Breast epithelium (tissue), 3 donors: ENCODE measurements around the gene KLF18.

Source experiments
- POLR2AphosphoS5 ChIP-seq, 3 donors: sonication (generic); formaldehyde crosslinking; IDR thresholded peaks; one replicate each; pipeline ENCODE4 v1.6.1; 2017; ENCODE audit warnings: antibody characterized with exemption in 3 of 3
- TF ChIP-seq, protein P1 (sequence below), 3 donors: fragments of 450-650 bp; IDR thresholded peaks; one replicate each; pipeline ENCODE4 v1.5.1; 2016 to 2017; ENCODE audit warnings: antibody characterized with exemption in 3 of 3, mild to moderate bottlenecking in 3 of 3, moderate library complexity in 3 of 3

- TF ChIP-seq, protein P1, sequence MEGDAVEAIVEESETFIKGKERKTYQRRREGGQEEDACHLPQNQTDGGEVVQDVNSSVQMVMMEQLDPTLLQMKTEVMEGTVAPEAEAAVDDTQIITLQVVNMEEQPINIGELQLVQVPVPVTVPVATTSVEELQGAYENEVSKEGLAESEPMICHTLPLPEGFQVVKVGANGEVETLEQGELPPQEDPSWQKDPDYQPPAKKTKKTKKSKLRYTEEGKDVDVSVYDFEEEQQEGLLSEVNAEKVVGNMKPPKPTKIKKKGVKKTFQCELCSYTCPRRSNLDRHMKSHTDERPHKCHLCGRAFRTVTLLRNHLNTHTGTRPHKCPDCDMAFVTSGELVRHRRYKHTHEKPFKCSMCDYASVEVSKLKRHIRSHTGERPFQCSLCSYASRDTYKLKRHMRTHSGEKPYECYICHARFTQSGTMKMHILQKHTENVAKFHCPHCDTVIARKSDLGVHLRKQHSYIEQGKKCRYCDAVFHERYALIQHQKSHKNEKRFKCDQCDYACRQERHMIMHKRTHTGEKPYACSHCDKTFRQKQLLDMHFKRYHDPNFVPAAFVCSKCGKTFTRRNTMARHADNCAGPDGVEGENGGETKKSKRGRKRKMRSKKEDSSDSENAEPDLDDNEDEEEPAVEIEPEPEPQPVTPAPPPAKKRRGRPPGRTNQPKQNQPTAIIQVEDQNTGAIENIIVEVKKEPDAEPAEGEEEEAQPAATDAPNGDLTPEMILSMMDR (IDR thresholded peaks at IDR 0.05) = no peak
- no peak for TF ChIP-seq POLR2AphosphoS5 (IDR thresholded peaks at IDR 0.05)
Observed at GRCh38 chr1:44112486-44112885, 28.9 kb downstream of the KLF18 start.
